Heart right ventricle (tissue), 16 donors: ENCODE measurements around the gene GNGT1. TPM values are rescaled to one million over a fixed set of nuclear protein-coding genes. Genes with fewer than 3 reads are reported as not detected.
"Not testable (repeated sequence)": the region's sequence is repeated elsewhere in the genome, so short reads cannot be mapped to it uniquely, and the experiment has no call there.

Source experiments
- ATAC-seq, 8 donors: fragments of 200-7000 bp; cut with Tn5 transposase; one replicate each; pipeline ENCODE4 v1.9.1; 2020; ENCODE audit warnings: mild to moderate bottlenecking in 8 of 8, moderate library complexity in 8 of 8, moderate number of reproducible peaks in 1 of 8
- DNase-seq, 2 donors: peaks; one replicate each; pipeline ENCODE4 v3.0.0-alpha.2; 2020
- H3K27ac ChIP-seq, 10 donors: fragments of 200-600 bp; sonication (generic) in 2 of 10; one replicate each; pipeline versions ENCODE4 v1.5.0 to v1.8.0; 2020 to 2022; ENCODE audit warnings: mild to moderate bottlenecking in 3 of 10
- H3K27me3 ChIP-seq, 7 donors: fragments of 200-600 bp; one replicate each; pipeline ENCODE4 v1.8.0; 2021 to 2022; ENCODE audit warnings: mild to moderate bottlenecking in 2 of 7
- H3K36me3 ChIP-seq, 9 donors: fragments of 200-600 bp; sonication (generic) in 1 of 9; one replicate each; pipeline versions ENCODE4 v1.5.0 to v1.8.0; 2020 to 2022; ENCODE audit warnings: mild to moderate bottlenecking in 2 of 9
- H3K4me1 ChIP-seq, 9 donors: fragments of 200-600 bp; sonication (generic) in 1 of 9; one replicate each; pipeline versions ENCODE4 v1.5.0 to v1.8.0; 2020 to 2022; ENCODE audit warnings: mild to moderate bottlenecking in 4 of 9
- H3K4me3 ChIP-seq, 10 donors: fragments of 200-600 bp; sonication (generic) in 2 of 10; one replicate each; pipeline versions ENCODE4 v1.5.0 to v1.8.0; 2020 to 2022; ENCODE audit warnings: mild to moderate bottlenecking in 7 of 10, moderate library complexity in 2 of 10
- H3K9me3 ChIP-seq, 11 donors: fragments of 200-600 bp in 10 of 11; sonication (generic) in 2 of 11; one replicate each; pipeline versions ENCODE4 v1.5.0 to v1.8.0; 2013 to 2022; ENCODE audit warnings: mild to moderate bottlenecking in 2 of 11, control low read depth in 1 of 11, moderate library complexity in 1 of 11
- CTCF ChIP-seq, 9 donors: fragments of 200-600 bp; sonication (generic) in 2 of 9; IDR thresholded peaks; one replicate each; pipeline versions ENCODE4 v1.5.0 to v1.8.0; 2021 to 2022; ENCODE audit warnings: antibody characterized with exemption in 9 of 9, mild to moderate bottlenecking in 5 of 9, moderate library complexity in 1 of 9
- WGBS, 2 donors: extraction: QIAGEN DNeasy Blood & Tissue Kit; methylation state at CpG; one replicate each; pipeline ENCODE4 v1.1.7; 2013; ENCODE audit warnings: inconsistent platforms in 1 of 2; 5-methylcytosine and 5-hydroxymethylcytosine counted together
- intact Hi-C, 10 donors: fragments of 100-400 bp; cut with DNase I; formaldehyde crosslinking; loops; one replicate each; pipeline versions ENCODE4 v1.11.1 to v1.14.2; 2022
- polyA plus RNA-seq, 2 donors: library from polyadenylated mRNA; stranded (reverse); fragments of 200-250 nt; gene quantifications; one replicate each; pipeline ENCODE4 v1.2.3, GENCODE V29; 2013
- total RNA-seq, 10 donors: library from RNA; stranded (reverse); fragmentation: NEBNext Ultra II Directional in 3 of 10; extraction: Animal tissue kit (Norgen Biotek cat#: 25700) in 3 of 10; gene quantifications; one replicate each; pipeline versions ENCODE4 v1.2.1 to v1.2.4, GENCODE V29; 2021 to 2023
- donor health status: Arrhythmogenic right ventricular cardiomyopathy.
- donor health status: ischemic (EF 13 %, LVEDD 7.1; RV severe dilation, severe dysfunction).
- donor health status: healthy with polysubstance abuse.
- donor health status: DM: no; HTN: yes; CAD: no.
- donor health status: DM: no; HTN: no; CAD: no.
- donor health status: ischemic (EF 25% LVEDD 6.9; RV normal size, moderate dysfunction).
- donor health status: ischemic (EF 25% LVEDD 5.7; RV mildly dilated, moderate dysfunction).
- donor health status: healthy.
- donor health status: DM: yes; HTN: yes; CAD: no.
- donor health status: Ischemic cardiomyopathy.
- donor health status: ischemic (EF 35%, LVEDD 5.7; RV mildly dilated, moderate dysfunction).
- donor health status: nonischemic (EF 11% LVEDD 7.7; RV severe dilation, severe dysfunction).
- donor health status: DM: yes; HTN: yes; CAD: no.
- donor health status: PGD.
- donor health status: ischemic (EF 29% LVEDD 5.4; RV normal size, mild dysfunction).
- donor health status: nonischemic (EF 23%, LVEDD 6.1; RV moderate dilation, normal function).

Gene GNGT1
- total and polyA plus RNA-seq, 12 donors, result not detected

GRCh38 chr7:93913197-93913596 is 6.8 kb downstream of the GNGT1 start:
- H3K4me3 ChIP-seq, result no peak overlapping the region
- no peak for DNase-seq
- intact Hi-C loops, result loop anchor here in 1 of 10 donors (10.0 kb wide), 1 partner anchor 262 kb away; no protein-coding TSS in a partner anchor
- H3K27me3 ChIP-seq, result no peaks in the 10 kb centered on the region
- TF ChIP-seq CTCF (IDR thresholded peaks at IDR 0.05), result no peak
- ATAC-seq, result no peak
- no peaks in the 10 kb centered on the region for H3K9me3 ChIP-seq
- H3K4me1 ChIP-seq, result peaks cover 0 to 39% (median 18%) of the 10 kb centered on the region in 9 donors
- no peaks in the 10 kb centered on the region for H3K36me3 ChIP-seq
- H3K27ac ChIP-seq, result peak overlapping the region in 3 of 10 donors; percentile 24 to 65 (median 27)

- H3K27me3 ChIP-seq, result no peaks in the 10 kb centered on the region
- peak in 6 of 8 donors; percentile 32 to 80 (median 66) for ATAC-seq
- no peak for TF ChIP-seq CTCF (IDR thresholded peaks at IDR 0.05)
- H3K9me3 ChIP-seq, result no peaks in the 10 kb centered on the region
- peaks cover 0 to 38% (median 18%) of the 10 kb centered on the region in 9 donors for H3K4me1 ChIP-seq
- WGBS, 2 donors, result 23 to 34% methylated on average over 7 of the region's 7 CpGs
- H3K27ac ChIP-seq, result peak overlapping the region in 8 of 10 donors; percentile 2 to 65 (median 41)
- no peaks in the 10 kb centered on the region for H3K36me3 ChIP-seq
- no peak for DNase-seq
- intact Hi-C loops, result loop anchor here in 1 of 10 donors (10.0 kb wide), 1 partner anchor 260 kb away; no protein-coding TSS in a partner anchor
- peak overlapping the region in 1 of 10 donors; percentile 4 for H3K4me3 ChIP-seq
Observed at GRCh38 chr7:93914581-93915066, 8.3 kb downstream of the GNGT1 start.

- not testable (repeated sequence) for H3K4me3 ChIP-seq, H3K9me3 ChIP-seq, H3K27me3 ChIP-seq, DNase-seq, H3K36me3 ChIP-seq
- WGBS, 2 donors, result 69 to 71% methylated on average over 2 to 3 of the region's 3 CpGs
- ATAC-seq, result peak in 3 of 8 donors; percentile 18 to 54 (median 37)
- H3K27ac ChIP-seq, result peak overlapping the region in 3 of 10 donors; percentile 51 to 65 (median 58)
- intact Hi-C loops, result loop anchor here in 1 of 10 donors (10.0 kb wide), 1 partner anchor 259 kb away; no protein-coding TSS in a partner anchor
- peaks cover 0 to 36% (median 21%) of the 10 kb centered on the region in 9 donors for H3K4me1 ChIP-seq
Observed at GRCh38 chr7:93915206-93915842, 9.0 kb downstream of the GNGT1 start.

- ATAC-seq, DNase-seq: not testable (repeated sequence)
Observed at GRCh38 chr7:93915888-93916287, 9.5 kb downstream of the GNGT1 start.

GRCh38 chr7:93916315-93916714 is 9.9 kb downstream of the GNGT1 start:
- not testable (repeated sequence) for ATAC-seq, H3K36me3 ChIP-seq, H3K4me3 ChIP-seq, H3K9me3 ChIP-seq, DNase-seq, H3K27ac ChIP-seq
- H3K27me3 ChIP-seq, result peaks cover 0 to 11% (median 0%) of the 10 kb centered on the region in 7 donors
- 79 to 91% methylated on average over 4 of the region's 4 CpGs for WGBS, 2 donors
- H3K4me1 ChIP-seq, result peaks cover 0 to 36% (median 22%) of the 10 kb centered on the region in 9 donors
- intact Hi-C loops, result loop anchor here in 1 of 10 donors (10.0 kb wide), 1 partner anchor 258 kb away; no protein-coding TSS in a partner anchor

More at GRCh38 chr7:93915888-93916287, 9.5 kb downstream of the GNGT1 start:
- intact Hi-C loops, result loop anchor here in 1 of 10 donors (10.0 kb wide), 1 partner anchor 259 kb away; no protein-coding TSS in a partner anchor
- not testable (repeated sequence) for H3K36me3 ChIP-seq, H3K4me3 ChIP-seq, H3K9me3 ChIP-seq, H3K27ac ChIP-seq, H3K27me3 ChIP-seq
- H3K4me1 ChIP-seq, result peaks cover 0 to 36% (median 24%) of the 10 kb centered on the region in 9 donors
